Neural cell (in vitro differentiated cells): ENCODE data around the gene ZFPM1. TPM values are rescaled to one million over a fixed set of nuclear protein-coding genes. Genes with fewer than 3 reads are reported as not detected.

Experiments
- H2AFZ ChIP-seq: fragments of 200-600, 300-800 bp; sonication (generic), shearing (Covaris generic); 2 replicates; pipeline ENCODE4 v1.6.0; 2014; ENCODE audit warnings: low read depth, mild to moderate bottlenecking, antibody characterized with exemption, low read length, moderate library complexity
- H3F3A ChIP-seq: fragments of 200-600 bp; shearing (Covaris generic); 2 replicates; pipeline ENCODE4 v1.6.1; 2016; ENCODE audit warnings: mild to moderate bottlenecking, moderate library complexity, mixed read lengths, antibody characterized with exemption, low read length; ENCODE audit not compliant: insufficient read depth, poor library complexity, severe bottlenecking
- H3K27ac ChIP-seq: fragments of 200-600, 300-800 bp; sonication (generic), shearing (Covaris generic); 2 replicates; pipeline ENCODE4 v1.5.1; 2014; ENCODE audit warnings: mild to moderate bottlenecking, low read length, moderate library complexity
- H3K27me3 ChIP-seq: fragments of 300-800, 200-600 bp; sonication (generic), shearing (Covaris generic); 2 replicates; pipeline ENCODE4 v1.6.0; 2014; ENCODE audit warnings: mild to moderate bottlenecking, low read depth, low read length, moderate library complexity; ENCODE audit not compliant: insufficient read depth
- H3K36me3 ChIP-seq: fragments of 300-800, 200-600 bp; sonication (generic), shearing (Covaris generic); 2 replicates; pipeline ENCODE4 v1.5.1; 2014; ENCODE audit warnings: mild to moderate bottlenecking, antibody characterized with exemption, low read length, moderate library complexity; ENCODE audit not compliant: insufficient read depth
- H3K4me2 ChIP-seq: fragments of 300-800, 200-600 bp; sonication (generic), shearing (Covaris generic); 2 replicates; pipeline ENCODE4 v1.6.0; 2014; ENCODE audit warnings: mild to moderate bottlenecking, low read length
- H3K4me3 ChIP-seq: fragments of 300-800, 200-600 bp; sonication (generic), shearing (Covaris generic); 2 replicates; pipeline ENCODE4 v1.5.1; 2014; ENCODE audit warnings: mild to moderate bottlenecking, low read length, moderate library complexity
- H3K79me2 ChIP-seq: fragments of 200-600 bp; shearing (Covaris generic); replicated peaks from 2 replicates; pipeline ENCODE4 v1.6.0; 2014; ENCODE audit warnings: mild to moderate bottlenecking, low read length, moderate library complexity; ENCODE audit not compliant: insufficient read depth
- H3K9ac ChIP-seq: fragments of 300-800, 200-600 bp; sonication (generic), shearing (Covaris generic); 2 replicates; pipeline ENCODE4 v1.6.1; 2016; ENCODE audit warnings: mild to moderate bottlenecking, low read length, mixed read lengths
- H3K9me2 ChIP-seq: fragments of 200-600 bp; shearing (Covaris generic); 2 replicates; pipeline ENCODE4 v1.6.1; 2016; ENCODE audit warnings: mild to moderate bottlenecking, low read length, mixed read lengths; ENCODE audit not compliant: insufficient read depth
- H3K9me3 ChIP-seq: fragments of 200-600, 300-800 bp; sonication (generic), shearing (Covaris generic); 2 replicates; pipeline ENCODE4 v1.6.1; 2016; ENCODE audit warnings: mild to moderate bottlenecking, mixed run types, low read length, moderate library complexity, mixed read lengths
- H4K20me1 ChIP-seq: fragments of 200-600 bp; shearing (Covaris generic); 2 replicates; pipeline ENCODE4 v1.6.1; 2016; ENCODE audit warnings: mild to moderate bottlenecking, mixed run types; ENCODE audit not compliant: insufficient read depth
- CTCF ChIP-seq: fragments of 450-650 bp; IDR thresholded peaks from 2 replicates; pipeline ENCODE4 v1.5.1; 2014; ENCODE audit warnings: antibody characterized with exemption, mild to moderate bottlenecking, moderate library complexity; ENCODE audit not compliant: poor library complexity, severe bottlenecking
- EP300 ChIP-seq: fragments of 450-650 bp; conservative IDR thresholded peaks from 2 replicates; pipeline ENCODE4 v1.6.1; 2014; ENCODE audit warnings: antibody characterized with exemption, mild to moderate bottlenecking, moderate library complexity; ENCODE audit not compliant: poor library complexity, severe bottlenecking
- EZH2 ChIP-seq: fragments of 200-600, 300-800 bp; shearing (Covaris generic), sonication (generic); IDR thresholded peaks from 2 replicates; pipeline ENCODE4 v1.6.1; 2014; ENCODE audit warnings: antibody characterized with exemption, low read length, borderline replicate concordance, mild to moderate bottlenecking; ENCODE audit not compliant: insufficient read depth, poor library complexity, severe bottlenecking
- MXI1 ChIP-seq: fragments of 450-650 bp; conservative IDR thresholded peaks from 2 replicates; pipeline ENCODE4 v1.6.1; 2014; ENCODE audit warnings: antibody characterized with exemption, mild to moderate bottlenecking; ENCODE audit not compliant: poor library complexity, severe bottlenecking
- POLR2AphosphoS5 ChIP-seq: IDR thresholded peaks from 2 replicates; pipeline ENCODE4 v1.6.1; 2012
- RAD21 ChIP-seq: fragments of 450-650 bp; conservative IDR thresholded peaks from 2 replicates; pipeline ENCODE4 v1.6.1; 2014; ENCODE audit warnings: antibody characterized with exemption, mild to moderate bottlenecking, moderate library complexity
- REST ChIP-seq: IDR thresholded peaks from 2 replicates; pipeline ENCODE4 v1.6.1; 2012; ENCODE audit warnings: borderline replicate concordance
- SMC3 ChIP-seq: fragments of 450-650 bp; conservative IDR thresholded peaks from 2 replicates; pipeline ENCODE4 v1.6.1; 2014; ENCODE audit warnings: antibody characterized with exemption, mild to moderate bottlenecking, moderate library complexity; ENCODE audit not compliant: poor library complexity
- TAF1 ChIP-seq: IDR thresholded peaks from 2 replicates; pipeline ENCODE4 v1.6.1; 2012; ENCODE audit warnings: low read depth
- polyA plus RNA-seq: library from polyadenylated mRNA; depleted of rRNA; stranded (reverse); fragments of >200 nt; gene quantifications from 2 replicates; pipeline ENCODE4 v1.2.3, GENCODE V29; 2014

Gene ZFPM1
- polyA plus RNA-seq, 1 donor from 2014 or later, result 0.41 TPM

GRCh38 chr16:88500255-88500661 lies 47.2 kb downstream of the ZFPM1 start:
- H3K9ac ChIP-seq, result no peak overlapping the region
- H3K9me2 ChIP-seq, result no peaks in the 10 kb centered on the region
- TF ChIP-seq MXI1 (no peak), SMC3 (no peak), RAD21 (no peak), REST (no peak), EZH2 (no peak), POLR2AphosphoS5 (no peak), CTCF (no peak), TAF1 (no peak), EP300 (no peak)
- H2AFZ ChIP-seq, result no peak overlapping the region
- H3K4me2 ChIP-seq, result no peak overlapping the region
- H3K4me3 ChIP-seq, result no peak overlapping the region
- no peaks in the 10 kb centered on the region for H3F3A ChIP-seq
- no peaks in the 10 kb centered on the region for H4K20me1 ChIP-seq
- no peaks in the 10 kb centered on the region for H3K79me2 ChIP-seq
- H3K9me3 ChIP-seq, result no peaks in the 10 kb centered on the region
- H3K36me3 ChIP-seq, result no peaks in the 10 kb centered on the region
- H3K27me3 ChIP-seq, result no peaks in the 10 kb centered on the region
- H3K27ac ChIP-seq, result no peak overlapping the region

GRCh38 chr16:88502371-88502770 lies 49.3 kb downstream of the ZFPM1 start:
- no peaks in the 10 kb centered on the region for H3K36me3 ChIP-seq
- TF ChIP-seq POLR2AphosphoS5 (no peak), EZH2 (no peak), RAD21 (no peak), EP300 (no peak), MXI1 (no peak), REST (no peak), TAF1 (no peak), SMC3 (no peak), CTCF (no peak)
- no peaks in the 10 kb centered on the region for H3K9me3 ChIP-seq

More at GRCh38 chr16:88502371-88502770, 49.3 kb downstream of the ZFPM1 start:
- Histone ChIP-seq H3K4me3 (no peak overlapping the region), H3K27me3 (no peaks in the 10 kb centered on the region), H3K9ac (no peak overlapping the region), H3K27ac (no peak overlapping the region), H3K79me2 (no peaks in the 10 kb centered on the region), H3K9me2 (no peaks in the 10 kb centered on the region), H2AFZ (no peak overlapping the region), H3F3A (no peaks in the 10 kb centered on the region), H4K20me1 (no peaks in the 10 kb centered on the region), H3K4me2 (no peak overlapping the region)
